IMR-90 (cell line): ENCODE measurements around the gene HOXD10. TPM values are rescaled to one million over a fixed set of nuclear protein-coding genes. Genes with fewer than 3 reads are reported as not detected.

Source experiments
- ATAC-seq: fragments of 200-7000 bp; cut with Tn5 transposase; 2 replicates; pipeline ENCODE4 v1.9.1; 2020; ENCODE audit warnings: low read depth, mild to moderate bottlenecking, moderate library complexity
- BruUV-seq: library from RNA; stranded (reverse); fragments of 400-500 nt; replicated peaks from 2 replicates; lab custom pipeline; 2021; lab: Mats Ljungman, UMichigan
- CTCF ChIA-PET: fragments of 300-600 bp; formaldehyde crosslinking; extraction: SDS; loops from one replicate; lab custom pipeline; 2021; ENCODE audit warnings: antibody characterized with exemption; lab: Yijun Ruan, JAX
- POLR2A ChIA-PET: fragments of 300-600 bp; sonication (Branson Sonifier 250); formaldehyde crosslinking; loops from one replicate; lab custom pipeline; 2022; ENCODE audit warnings: antibody characterized with exemption; ENCODE audit not compliant: unreplicated experiment; lab: Charles Lee
- DNase-seq: peaks from one replicate; pipeline ENCODE4 v3.0.0; 2013
- H2AFZ ChIP-seq: replicated peaks from 2 replicates; pipeline ENCODE3; 2013; ENCODE audit warnings: low read length, mild to moderate bottlenecking; ENCODE audit not compliant: poor library complexity
- H2AK5ac ChIP-seq: 2 replicates; pipeline ENCODE4 v1.6.1; 2013; ENCODE audit warnings: low read depth, low read length, inconsistent platforms
- H2AK9ac ChIP-seq: replicated peaks from 2 replicates; pipeline ENCODE3; 2013; ENCODE audit warnings: mild to moderate bottlenecking, low read depth, low read length, moderate library complexity; ENCODE audit not compliant: poor library complexity
- H2BK120ac ChIP-seq: 2 replicates; pipeline ENCODE4 v1.6.1; 2013; ENCODE audit warnings: low read depth, low read length, inconsistent platforms
- H2BK15ac ChIP-seq: 3 replicates; pipeline ENCODE4 v1.6.1; 2013; ENCODE audit warnings: low read depth, low read length, inconsistent platforms
- H2BK20ac ChIP-seq: 2 replicates; pipeline ENCODE4 v1.6.1; 2013; ENCODE audit warnings: low read depth, mild to moderate bottlenecking, inconsistent platforms, low read length, moderate library complexity
- H2BK5ac ChIP-seq: 2 replicates; pipeline ENCODE4 v1.6.1; 2013; ENCODE audit warnings: mild to moderate bottlenecking, low read depth, low read length, inconsistent platforms; ENCODE audit not compliant: poor library complexity, severe bottlenecking
- H3K14ac ChIP-seq: replicated peaks from 2 replicates; pipeline ENCODE4 v1.6.1; 2013; ENCODE audit warnings: low read depth, low read length, inconsistent platforms
- H3K18ac ChIP-seq: 2 replicates; pipeline ENCODE4 v1.6.1; 2013; ENCODE audit warnings: low read depth, low read length, control low read depth
- H3K23ac ChIP-seq: 2 replicates; pipeline ENCODE4 v1.6.1; 2013; ENCODE audit warnings: low read depth, low read length, inconsistent platforms
- H3K27ac ChIP-seq: 2 replicates; pipeline ENCODE4 v1.5.1; 2013; ENCODE audit warnings: mild to moderate bottlenecking, control low read depth, low read length; ENCODE audit not compliant: insufficient read depth
- H3K27me3 ChIP-seq: 2 replicates; pipeline ENCODE4 v1.6.1; 2013; ENCODE audit warnings: low read length; ENCODE audit not compliant: control insufficient read depth, insufficient read depth
- H3K36me3 ChIP-seq: 2 replicates; pipeline ENCODE4 v1.6.1; 2013; ENCODE audit warnings: low read length, mixed read lengths; ENCODE audit not compliant: control insufficient read depth, insufficient read depth
- H3K4ac ChIP-seq: 2 replicates; pipeline ENCODE4 v1.6.1; 2013; ENCODE audit warnings: low read depth, low read length, inconsistent platforms
- H3K4me1 ChIP-seq: 2 replicates; pipeline ENCODE4 v1.6.1; 2013; ENCODE audit warnings: low read length, mixed read lengths; ENCODE audit not compliant: control insufficient read depth, insufficient read depth
- H3K4me2 ChIP-seq: 2 replicates; pipeline ENCODE4 v1.6.1; 2013; ENCODE audit warnings: low read depth, mild to moderate bottlenecking, control low read depth, low read length, moderate library complexity
- H3K4me3 ChIP-seq: 2 replicates; pipeline ENCODE4 v1.5.1; 2013; ENCODE audit warnings: low read depth, mild to moderate bottlenecking, control low read depth, low read length, moderate library complexity; ENCODE audit not compliant: insufficient read depth
- H3K56ac ChIP-seq: 2 replicates; pipeline ENCODE4 v1.6.1; 2013; ENCODE audit warnings: low read length, inconsistent platforms; ENCODE audit not compliant: insufficient read depth; ENCODE audit errors: extremely low read depth
- H3K79me1 ChIP-seq, 2 experiments: 2 replicates each; pipeline ENCODE4 v1.6.1; 2013; ENCODE audit warnings: low read length in 2 of 2, inconsistent platforms in 1 of 2, low read depth in 1 of 2
- H3K9ac ChIP-seq: 2 replicates; pipeline ENCODE4 v1.6.1; 2013; ENCODE audit warnings: low read depth, low read length, control low read depth
- H3K9me1 ChIP-seq: 2 replicates; pipeline ENCODE4 v1.6.1; 2013; ENCODE audit warnings: low read length, inconsistent platforms; ENCODE audit not compliant: insufficient read depth
- H3K9me3 ChIP-seq: 2 replicates; pipeline ENCODE4 v1.6.1; 2013; ENCODE audit warnings: low read length; ENCODE audit not compliant: control insufficient read depth, insufficient read depth
- H4K20me1 ChIP-seq: 2 replicates; pipeline ENCODE4 v1.6.1; 2013; ENCODE audit warnings: low read length, inconsistent platforms; ENCODE audit not compliant: insufficient read depth
- H4K5ac ChIP-seq: 2 replicates; pipeline ENCODE4 v1.6.1; 2013; ENCODE audit warnings: mild to moderate bottlenecking, low read depth, low read length, control low read depth
- H4K8ac ChIP-seq, 2 experiments: 2 replicates each; pipeline ENCODE4 v1.6.1; 2013; ENCODE audit warnings: low read depth in 2 of 2, low read length in 2 of 2, control low read depth in 1 of 2, inconsistent platforms in 1 of 2
- H4K91ac ChIP-seq: 2 replicates; pipeline ENCODE4 v1.6.1; 2013; ENCODE audit warnings: low read depth, low read length, inconsistent platforms; ENCODE audit not compliant: insufficient read depth
- CHD1 ChIP-seq: IDR thresholded peaks from 2 replicates; pipeline ENCODE4 v1.6.1; 2012; ENCODE audit warnings: low read depth, low read length, improper control_type of control experiment
- FOS ChIP-seq: fragments of 150-350 bp; IDR thresholded peaks from 2 replicates; pipeline ENCODE4 v1.6.1; 2016; ENCODE audit warnings: low read depth, low read length
- MAFK ChIP-seq: IDR thresholded peaks from 2 replicates; pipeline ENCODE4 v1.6.1; 2012; ENCODE audit warnings: low read depth, low read length, improper control_type of control experiment
- MAZ ChIP-seq: IDR thresholded peaks from 2 replicates; pipeline ENCODE4 v1.6.1; 2012; ENCODE audit warnings: low read depth, mild to moderate bottlenecking, low read length, improper control_type of control experiment, moderate library complexity, borderline replicate concordance
- MXI1 ChIP-seq: IDR thresholded peaks from 2 replicates; pipeline ENCODE4 v1.6.1; 2012; ENCODE audit warnings: low read depth, mild to moderate bottlenecking, low read length, moderate library complexity, borderline replicate concordance
- RAD21 ChIP-seq: IDR thresholded peaks from 2 replicates; pipeline ENCODE4 v1.6.1; 2012; ENCODE audit warnings: low read length, improper control_type of control experiment
- RFX5 ChIP-seq: IDR thresholded peaks from 2 replicates; pipeline ENCODE4 v1.8.0; 2012; ENCODE audit warnings: low read depth, mild to moderate bottlenecking, low read length, moderate library complexity
- WGBS, 2 experiments: methylation state at CpG; one replicate each; pipeline versions ENCODE4 v1.1.5 to v1.1.7; 2013; ENCODE audit warnings: missing lambda C conversion rate in 2 of 2; ENCODE audit not compliant: insufficient read length in 1 of 2; ENCODE audit errors: extremely low coverage in 2 of 2; 5-methylcytosine and 5-hydroxymethylcytosine counted together
- dilution Hi-C: fragments of 300-500 bp; cut with HindIII; formaldehyde crosslinking; loops from one replicate; pipeline ENCODE4 v1.14.3; 2018; ENCODE audit warnings: low sequenced_read_pairs; ENCODE audit not compliant: unreplicated experiment
- in situ Hi-C: fragments of 300-500 bp; cut with MboI; formaldehyde crosslinking; loops from 3 replicates; pipeline ENCODE4 v1.14.3; 2019; ENCODE audit warnings: low sequenced_read_pairs, inconsistent platforms, mixed read lengths
- intact Hi-C: fragments of 100-400 bp; cut with micrococcal nuclease; formaldehyde crosslinking; loops from 2 replicates; pipeline ENCODE4 v1.10.0; 2022
- polyA plus RNA-seq, 3 experiments: library from polyadenylated mRNA; depleted of rRNA; stranded (reverse); fragments of >200 nt; gene quantifications; 2 replicates each; pipeline ENCODE4 v1.2.3, GENCODE V29; 2012; ENCODE audit warnings: low replicate concordance in 1 of 3
- total RNA-seq: library from RNA; depleted of rRNA; stranded (reverse); fragments of >200 nt; gene quantifications from 2 replicates; pipeline ENCODE4 v1.2.3, GENCODE V29; 2012
- TF ChIP-seq, protein P1 (sequence below): fragments of 150-350 bp; IDR thresholded peaks from 2 replicates; pipeline ENCODE4 v1.6.1; 2016; ENCODE audit warnings: low read depth, mild to moderate bottlenecking, low read length, moderate library complexity, borderline replicate concordance

HOXD10 gene
- total and polyA plus RNA-seq, 2 of the 4 experiments (the other 2 are of a cell fraction) = not detected

DNA sequence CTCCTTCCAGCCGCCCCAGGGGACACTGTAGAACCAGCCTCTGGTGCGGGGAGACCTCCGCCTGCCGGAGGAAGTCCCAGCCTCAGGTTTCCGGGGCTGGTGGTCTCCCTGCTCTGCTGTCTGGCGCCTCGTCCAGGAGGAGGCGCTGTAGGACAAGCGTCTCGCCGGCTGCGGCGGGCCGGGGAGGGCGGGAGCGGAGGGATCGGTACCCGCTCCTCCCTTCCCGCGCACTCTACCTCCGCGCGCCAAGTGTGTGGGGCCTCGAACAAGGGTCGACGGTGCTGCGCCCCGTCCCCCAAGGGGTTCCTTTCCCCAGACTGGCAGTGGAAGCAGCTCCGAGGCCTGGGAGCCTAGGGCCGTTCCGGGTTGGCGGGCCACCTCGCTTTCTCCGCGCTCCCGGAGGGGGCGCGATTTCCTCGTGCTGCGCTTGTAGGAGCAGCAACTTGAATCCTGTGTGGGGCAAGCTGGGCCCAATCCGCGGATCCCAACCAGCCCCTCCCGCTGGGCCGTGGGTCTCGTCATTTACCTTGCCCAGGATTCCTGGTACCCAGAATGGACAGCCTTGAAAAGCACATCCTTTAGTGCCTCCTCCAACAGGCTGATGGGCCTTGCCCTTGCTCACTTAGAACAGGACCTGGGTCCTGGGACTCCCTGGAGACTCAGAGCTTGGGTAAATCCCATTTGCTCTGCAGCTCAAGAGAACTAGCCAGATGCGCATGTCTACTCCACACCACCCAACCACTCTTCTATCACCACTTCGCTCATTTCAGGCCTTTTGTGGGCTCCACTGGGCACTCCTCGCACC, 24.1 kb downstream of the HOXD10 start (continued):
- TF ChIP-seq MAFK = no peak
- TF ChIP-seq RFX5 = no peak

DNA sequence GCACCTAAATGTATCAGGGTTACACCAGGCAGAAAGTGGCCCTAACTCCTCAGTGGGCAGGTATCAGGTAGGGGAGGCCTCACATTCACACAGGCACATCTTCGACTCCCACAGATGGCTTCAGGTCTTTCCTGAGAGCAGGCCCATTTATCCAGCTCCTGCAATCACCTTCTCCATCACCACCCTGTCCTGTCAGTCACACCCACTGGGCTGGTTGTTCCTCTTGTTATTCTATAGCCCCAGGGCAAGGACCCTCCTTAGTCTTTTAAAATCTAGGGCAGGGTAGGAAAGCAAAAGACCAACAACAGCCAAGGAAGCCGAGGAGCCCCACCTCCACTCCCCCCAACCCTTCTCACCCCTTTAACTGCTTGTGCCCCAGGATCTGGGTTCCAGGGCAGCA, 25.7 kb downstream of the HOXD10 start:
- in situ Hi-C loops = loop anchor here (5.0 kb wide), 1 partner anchor 410 kb away; no protein-coding TSS in a partner anchor
- H4K20me1 ChIP-seq = no peaks in the 10 kb centered on the region

More for the DNA sequence above, 25.7 kb downstream of the HOXD10 start:
- H3K27ac ChIP-seq = no peak overlapping the region
- no peak overlapping the region for H2BK15ac ChIP-seq
- H3K14ac ChIP-seq = no peak overlapping the region
- H2BK120ac ChIP-seq = no peak overlapping the region
- no peak overlapping the region for H2BK20ac ChIP-seq
- no peak for TF ChIP-seq CHD1
- TF ChIP-seq MXI1 = no peak
- TF ChIP-seq RAD21 = no peak
- no peak for TF ChIP-seq MAZ
- TF ChIP-seq, protein P1, sequence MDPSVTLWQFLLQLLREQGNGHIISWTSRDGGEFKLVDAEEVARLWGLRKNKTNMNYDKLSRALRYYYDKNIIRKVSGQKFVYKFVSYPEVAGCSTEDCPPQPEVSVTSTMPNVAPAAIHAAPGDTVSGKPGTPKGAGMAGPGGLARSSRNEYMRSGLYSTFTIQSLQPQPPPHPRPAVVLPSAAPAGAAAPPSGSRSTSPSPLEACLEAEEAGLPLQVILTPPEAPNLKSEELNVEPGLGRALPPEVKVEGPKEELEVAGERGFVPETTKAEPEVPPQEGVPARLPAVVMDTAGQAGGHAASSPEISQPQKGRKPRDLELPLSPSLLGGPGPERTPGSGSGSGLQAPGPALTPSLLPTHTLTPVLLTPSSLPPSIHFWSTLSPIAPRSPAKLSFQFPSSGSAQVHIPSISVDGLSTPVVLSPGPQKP = no peak
- TF ChIP-seq FOS = no peak
- H3K27me3 ChIP-seq = peaks cover 67% of the 10 kb centered on the region
- ChIA-PET POLR2A (no interaction called here), CTCF (no interaction called here)
- no peak overlapping the region for H3K4me2 ChIP-seq
- BruUV-seq = no TSS peak
- WGBS, 2 experiments = no CpG with 5 or more reads among the region's 2 CpGs
- H3K9me3 ChIP-seq = peaks cover 2% of the 10 kb centered on the region
- no peak overlapping the region for H2AFZ ChIP-seq
- DNase-seq = no peak
- H3K36me3 ChIP-seq = no peaks in the 10 kb centered on the region
- H2AK5ac ChIP-seq = no peak overlapping the region
- no peak overlapping the region for H2AK9ac ChIP-seq
- H3K79me1 ChIP-seq = no peaks in the 10 kb centered on the region
- H3K56ac ChIP-seq = no peak overlapping the region
- H3K18ac ChIP-seq = no peak overlapping the region
- H3K9me1 ChIP-seq = no peaks in the 10 kb centered on the region
- H3K4ac ChIP-seq = no peak overlapping the region
- H3K23ac ChIP-seq = no peak overlapping the region
- no peak overlapping the region for H4K5ac ChIP-seq
- H4K8ac ChIP-seq = no peak overlapping the region
- dilution Hi-C loops (no loop called here), intact Hi-C loops (no loop called here)
- no peak overlapping the region for H4K91ac ChIP-seq
- no peak overlapping the region for H3K9ac ChIP-seq
- H3K4me3 ChIP-seq = no peak overlapping the region
- no peaks in the 10 kb centered on the region for H3K4me1 ChIP-seq
- H2BK5ac ChIP-seq = no peak overlapping the region
- no peak for ATAC-seq
